SH-SY5Y (cell line): ENCODE measurements around the gene CSTF3.

Source experiments
- GATA2 ChIP-seq: IDR thresholded peaks from 2 replicates; pipeline ENCODE4 v1.6.1; 2011; ENCODE audit warnings: mild to moderate bottlenecking, low read depth, low read length
- GATA3 ChIP-seq: IDR thresholded peaks from 2 replicates; pipeline ENCODE4 v1.6.1; 2011; ENCODE audit warnings: low read depth, mild to moderate bottlenecking, low read length, moderate library complexity

DNA sequence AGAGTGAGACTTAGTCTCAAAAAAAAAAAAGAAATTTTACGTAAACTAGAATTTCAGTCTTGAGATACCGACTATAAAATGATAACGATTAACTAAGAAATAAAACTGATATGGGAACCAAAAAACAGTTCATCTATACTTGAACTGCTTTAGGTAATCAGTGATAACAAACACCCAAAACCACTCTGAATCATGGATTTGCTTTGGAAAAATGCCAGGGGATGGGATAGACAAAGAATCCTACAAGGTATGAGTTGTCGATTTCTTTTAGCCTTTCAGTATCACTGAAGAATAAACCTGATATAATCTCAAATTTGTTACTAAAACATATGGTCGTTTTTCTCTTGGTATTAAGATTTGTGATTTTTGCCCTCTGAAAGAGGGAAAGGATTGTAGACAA lies 13.7 kb downstream of the CSTF3 start:
- TF ChIP-seq GATA3 (no peak), GATA2 (no peak)
